ENCODE results near the gene GALNT13.

DNA sequence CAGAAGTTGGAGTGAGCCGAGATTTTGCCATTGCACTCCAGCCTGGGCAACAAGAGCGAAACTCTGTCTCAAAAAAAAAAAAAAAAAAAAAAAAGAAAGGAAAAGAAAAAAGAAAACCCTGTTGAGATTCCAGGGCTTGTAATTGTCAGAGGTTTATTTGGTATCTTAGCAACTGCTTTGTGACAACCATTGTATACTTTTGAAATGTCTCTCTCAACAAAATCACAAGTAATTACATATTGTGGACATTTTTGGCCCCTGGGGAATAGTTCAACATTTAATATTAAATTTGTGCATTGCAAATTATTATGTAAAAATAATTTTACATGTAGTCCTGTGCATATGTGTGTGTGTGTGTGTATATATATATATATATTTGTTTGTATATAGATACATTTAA lies 270.8 kb downstream of the GALNT13 start:
- TF ChIP-seq, protein P1, sequence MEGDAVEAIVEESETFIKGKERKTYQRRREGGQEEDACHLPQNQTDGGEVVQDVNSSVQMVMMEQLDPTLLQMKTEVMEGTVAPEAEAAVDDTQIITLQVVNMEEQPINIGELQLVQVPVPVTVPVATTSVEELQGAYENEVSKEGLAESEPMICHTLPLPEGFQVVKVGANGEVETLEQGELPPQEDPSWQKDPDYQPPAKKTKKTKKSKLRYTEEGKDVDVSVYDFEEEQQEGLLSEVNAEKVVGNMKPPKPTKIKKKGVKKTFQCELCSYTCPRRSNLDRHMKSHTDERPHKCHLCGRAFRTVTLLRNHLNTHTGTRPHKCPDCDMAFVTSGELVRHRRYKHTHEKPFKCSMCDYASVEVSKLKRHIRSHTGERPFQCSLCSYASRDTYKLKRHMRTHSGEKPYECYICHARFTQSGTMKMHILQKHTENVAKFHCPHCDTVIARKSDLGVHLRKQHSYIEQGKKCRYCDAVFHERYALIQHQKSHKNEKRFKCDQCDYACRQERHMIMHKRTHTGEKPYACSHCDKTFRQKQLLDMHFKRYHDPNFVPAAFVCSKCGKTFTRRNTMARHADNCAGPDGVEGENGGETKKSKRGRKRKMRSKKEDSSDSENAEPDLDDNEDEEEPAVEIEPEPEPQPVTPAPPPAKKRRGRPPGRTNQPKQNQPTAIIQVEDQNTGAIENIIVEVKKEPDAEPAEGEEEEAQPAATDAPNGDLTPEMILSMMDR (IDR thresholded peaks at IDR 0.05): no peak
- no peak for TF ChIP-seq POLR2A (IDR thresholded peaks at IDR 0.05)

All from breast epithelium (tissue), 3 donors.